Esophagus muscularis mucosa (tissue), 3 donors: ENCODE results near the gene UBE2D4.

Experiments
- CTCF ChIP-seq, 3 experiments: fragments of 200-600 bp in 2 of 3; fragments of 450-650 bp in 1 of 3; sonication (generic) in 2 of 3; IDR thresholded peaks; one replicate each; pipeline ENCODE4 v1.5.1; 2017 to 2019; ENCODE audit warnings: antibody characterized with exemption in 3 of 3, mild to moderate bottlenecking in 2 of 3, moderate library complexity in 1 of 3
- POLR2A ChIP-seq: fragments of 450-650 bp; IDR thresholded peaks from one replicate; pipeline ENCODE4 v1.6.1; 2017; ENCODE audit warnings: antibody characterized with exemption, moderate library complexity, mild to moderate bottlenecking, low read depth
- POLR2AphosphoS5 ChIP-seq, 2 donors: sonication (generic); formaldehyde crosslinking; IDR thresholded peaks; one replicate each; pipeline ENCODE4 v1.6.1; 2017; ENCODE audit warnings: antibody characterized with exemption in 2 of 2

- peak in 1 of 3 experiments; percentile 3 for TF ChIP-seq CTCF (IDR thresholded peaks at IDR 0.05)
- peak; percentile 95 for TF ChIP-seq POLR2A
- TF ChIP-seq POLR2AphosphoS5 (IDR thresholded peaks at IDR 0.05) = peak; percentile 98 to 100
Observed at GRCh38 chr7:43925984-43926797, at the start of gene UBE2D4.
